Measurements from ENCODE around the gene TLR7.

DNA sequence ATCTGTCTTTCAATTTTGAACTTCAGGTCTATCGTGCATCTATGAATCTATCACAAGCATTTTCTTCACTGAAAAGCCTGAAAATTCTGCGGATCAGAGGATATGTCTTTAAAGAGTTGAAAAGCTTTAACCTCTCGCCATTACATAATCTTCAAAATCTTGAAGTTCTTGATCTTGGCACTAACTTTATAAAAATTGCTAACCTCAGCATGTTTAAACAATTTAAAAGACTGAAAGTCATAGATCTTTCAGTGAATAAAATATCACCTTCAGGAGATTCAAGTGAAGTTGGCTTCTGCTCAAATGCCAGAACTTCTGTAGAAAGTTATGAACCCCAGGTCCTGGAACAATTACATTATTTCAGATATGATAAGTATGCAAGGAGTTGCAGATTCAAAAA is 19.7 kb downstream of the TLR7 start:
- TF ChIP-seq, protein P1, sequence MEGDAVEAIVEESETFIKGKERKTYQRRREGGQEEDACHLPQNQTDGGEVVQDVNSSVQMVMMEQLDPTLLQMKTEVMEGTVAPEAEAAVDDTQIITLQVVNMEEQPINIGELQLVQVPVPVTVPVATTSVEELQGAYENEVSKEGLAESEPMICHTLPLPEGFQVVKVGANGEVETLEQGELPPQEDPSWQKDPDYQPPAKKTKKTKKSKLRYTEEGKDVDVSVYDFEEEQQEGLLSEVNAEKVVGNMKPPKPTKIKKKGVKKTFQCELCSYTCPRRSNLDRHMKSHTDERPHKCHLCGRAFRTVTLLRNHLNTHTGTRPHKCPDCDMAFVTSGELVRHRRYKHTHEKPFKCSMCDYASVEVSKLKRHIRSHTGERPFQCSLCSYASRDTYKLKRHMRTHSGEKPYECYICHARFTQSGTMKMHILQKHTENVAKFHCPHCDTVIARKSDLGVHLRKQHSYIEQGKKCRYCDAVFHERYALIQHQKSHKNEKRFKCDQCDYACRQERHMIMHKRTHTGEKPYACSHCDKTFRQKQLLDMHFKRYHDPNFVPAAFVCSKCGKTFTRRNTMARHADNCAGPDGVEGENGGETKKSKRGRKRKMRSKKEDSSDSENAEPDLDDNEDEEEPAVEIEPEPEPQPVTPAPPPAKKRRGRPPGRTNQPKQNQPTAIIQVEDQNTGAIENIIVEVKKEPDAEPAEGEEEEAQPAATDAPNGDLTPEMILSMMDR (IDR thresholded peaks at IDR 0.05): no peak
- no peak for TF ChIP-seq POLR2A (IDR thresholded peaks at IDR 0.05)

All from uterus (tissue), 2 donors.